Measurements from ENCODE around the gene COPA.
"Not testable (repeated sequence)": the region's sequence is repeated elsewhere in the genome, so short reads cannot be mapped to it uniquely, and the experiment has no call there.

- not testable (repeated sequence) for TF ChIP-seq CTCF (IDR thresholded peaks at IDR 0.05; ENCODE audit: poor library complexity); EZH2phosphoT487 (IDR thresholded peaks at IDR 0.05; ENCODE audit: low read depth, severe bottlenecking, unreplicated experiment)
Observed at GRCh38 chr1:160287769-160288168, 55.3 kb downstream of the COPA start.

All from hepatocyte (in vitro differentiated cells).